ENCODE results near the gene MLPH. TPM values are rescaled to one million over a fixed set of nuclear protein-coding genes. Genes with fewer than 3 reads are reported as not detected.

MLPH gene
- total RNA-seq, 2 donors from 2014 or later = not detected

DNA sequence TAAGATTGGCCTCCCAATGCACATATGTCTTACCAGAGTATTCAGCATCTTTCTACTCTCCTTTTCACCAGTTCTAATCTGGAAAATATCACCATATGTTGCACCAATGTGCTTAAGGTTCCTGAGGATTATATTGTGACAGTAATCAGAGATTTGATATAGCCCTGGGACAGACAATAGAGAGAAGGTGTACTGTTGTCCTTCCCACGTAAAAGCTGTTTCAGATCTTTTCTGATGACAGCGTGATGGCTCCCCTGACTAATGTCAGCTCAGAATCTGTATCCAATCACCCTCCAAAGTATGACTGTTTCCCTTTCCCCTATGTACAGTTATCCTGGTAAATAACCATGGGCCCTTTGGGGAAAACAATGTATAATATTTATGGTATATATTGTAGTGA is 9.0 kb upstream of the MLPH start:
- H3K36me3 Mint-ChIP-seq = no peaks in the 10 kb centered on the region
- H3K27ac Mint-ChIP-seq = no peak overlapping the region
- ATAC-seq (no peak), DNase-seq (ENCODE audit: low spot score) (no peak)
- H3K9me3 Mint-ChIP-seq = no peaks in the 10 kb centered on the region
- H3K27me3 Mint-ChIP-seq = peaks cover 47 to 53% of the 10 kb centered on the region in 2 donors
- H3K4me3 Mint-ChIP-seq = no peak overlapping the region
- peaks cover 4% of the 10 kb centered on the region in 2 donors for H3K4me1 Mint-ChIP-seq (ENCODE audit: low read depth in 2 of 2)

DNA sequence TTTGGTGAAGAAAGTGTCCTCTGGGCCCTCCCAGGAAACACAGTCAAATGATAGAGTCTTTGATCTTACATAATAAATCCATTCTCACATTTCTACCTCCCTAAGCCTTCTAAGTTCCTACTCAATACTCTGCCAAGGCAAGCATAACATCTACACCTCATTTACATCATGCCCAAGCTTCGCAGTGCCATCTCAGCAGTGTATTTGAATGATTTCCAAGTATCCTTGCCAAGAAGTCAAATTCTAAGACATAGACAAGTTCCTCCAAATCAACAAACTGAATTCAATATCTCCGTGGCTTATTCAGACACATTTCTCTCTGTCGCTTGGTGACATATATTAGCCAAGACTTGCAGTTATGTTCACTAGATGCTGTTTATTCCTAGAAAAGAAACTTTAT is 8.1 kb upstream of the MLPH start:
- H3K4me1 Mint-ChIP-seq (ENCODE audit: low read depth in 2 of 2) = peaks cover 4% of the 10 kb centered on the region in 2 donors
- no peak for DNase-seq (ENCODE audit: low spot score)
- no peak overlapping the region for H3K4me3 Mint-ChIP-seq
- H3K36me3 Mint-ChIP-seq = no peaks in the 10 kb centered on the region
- no peak overlapping the region for H3K27ac Mint-ChIP-seq
- no peaks in the 10 kb centered on the region for H3K9me3 Mint-ChIP-seq
- H3K27me3 Mint-ChIP-seq = peaks cover 49 to 53% of the 10 kb centered on the region in 2 donors
- no peak for ATAC-seq

DNA sequence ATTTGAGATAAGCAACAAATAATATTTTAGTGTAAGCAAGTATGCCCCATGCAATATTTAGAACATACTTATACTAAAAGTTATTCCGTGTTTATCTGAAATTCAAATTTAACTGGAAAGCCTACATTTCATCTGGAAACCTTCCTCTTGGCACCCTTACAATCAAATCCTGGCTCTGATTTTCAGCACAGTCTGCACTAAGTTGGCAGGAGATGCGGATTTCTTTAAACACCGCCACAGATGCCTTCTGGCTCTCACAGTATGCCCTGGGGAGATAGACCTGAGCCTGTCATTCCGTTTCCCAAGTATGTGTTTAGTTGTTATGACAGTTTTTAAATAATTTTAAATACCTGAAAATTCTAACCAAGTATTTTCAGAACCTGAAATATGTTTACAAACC is 7.3 kb upstream of the MLPH start:
- Mint-ChIP-seq H3K36me3 (no peaks in the 10 kb centered on the region), H3K27ac (no peak overlapping the region), H3K27me3 (peaks cover 54 to 56% of the 10 kb centered on the region in 2 donors), H3K4me3 (no peak overlapping the region), H3K9me3 (no peaks in the 10 kb centered on the region), H3K4me1 (ENCODE audit: low read depth in 2 of 2) (peaks cover 4% of the 10 kb centered on the region in 2 donors)
- no peak for ATAC-seq
- DNase-seq (ENCODE audit: low spot score) = no peak

DNA sequence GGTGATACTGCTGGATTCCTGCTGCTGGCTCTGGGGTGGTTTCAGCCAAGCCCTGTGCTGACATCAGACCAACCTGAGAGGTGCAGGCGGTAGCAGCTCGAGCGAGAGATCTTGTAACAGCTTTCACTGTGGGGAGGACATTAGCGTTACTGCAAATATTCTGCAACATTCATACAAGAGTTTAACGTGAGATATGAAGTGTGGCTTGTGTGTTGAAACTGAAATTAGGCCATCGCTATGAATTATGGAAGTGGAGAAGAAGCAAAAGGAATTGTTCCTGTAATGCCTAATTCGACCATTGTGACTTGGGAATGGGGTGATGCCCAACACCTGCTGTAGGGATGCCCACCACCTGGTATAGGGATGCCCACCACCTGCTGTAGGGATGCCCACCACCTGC is 6.5 kb upstream of the MLPH start:
- DNase-seq (ENCODE audit: low spot score) (no peak), ATAC-seq (no peak)
- peaks cover 4% of the 10 kb centered on the region in 2 donors for H3K4me1 Mint-ChIP-seq (ENCODE audit: low read depth in 2 of 2)
- no peaks in the 10 kb centered on the region for H3K9me3 Mint-ChIP-seq
- H3K36me3 Mint-ChIP-seq = no peaks in the 10 kb centered on the region
- peaks cover 60 to 65% of the 10 kb centered on the region in 2 donors for H3K27me3 Mint-ChIP-seq
- H3K27ac Mint-ChIP-seq = no peak overlapping the region
- no peak overlapping the region for H3K4me3 Mint-ChIP-seq

DNA sequence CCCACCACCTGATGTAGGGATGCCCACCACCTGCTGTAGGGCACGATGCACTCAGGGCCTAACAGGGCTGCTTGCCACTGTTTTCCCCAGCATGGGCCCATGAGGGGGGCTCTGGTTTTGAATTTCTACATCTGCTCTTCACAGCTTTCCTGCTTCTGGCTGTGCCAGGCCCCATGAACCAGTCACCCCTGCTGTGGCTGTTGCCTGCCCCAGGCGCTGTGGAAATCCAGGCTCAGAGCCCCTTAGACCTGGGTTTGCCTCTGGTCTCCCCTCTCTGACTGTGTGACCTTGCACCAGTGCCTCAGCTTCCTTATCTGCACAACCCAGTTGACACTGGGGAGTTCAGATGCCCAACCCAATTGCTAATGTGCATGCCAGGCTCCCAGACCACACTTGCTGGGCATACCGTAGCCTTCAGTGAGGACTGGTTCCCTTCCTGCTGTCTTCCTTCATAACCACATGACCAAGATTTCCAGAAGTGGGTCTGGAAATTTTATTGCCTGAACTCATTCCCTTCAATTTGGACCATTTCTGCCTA is 6.0 kb upstream of the MLPH start:
- H3K27ac Mint-ChIP-seq = no peak overlapping the region

GRCh38 chr2:237482485-237482884 is 4.6 kb upstream of the MLPH start:
- no peak for ATAC-seq
- no peaks in the 10 kb centered on the region for H3K36me3 Mint-ChIP-seq
- no peak overlapping the region for H3K27ac Mint-ChIP-seq
- no peaks in the 10 kb centered on the region for H3K4me1 Mint-ChIP-seq (ENCODE audit: low read depth in 2 of 2)
- no peak overlapping the region for H3K4me3 Mint-ChIP-seq
- no peaks in the 10 kb centered on the region for H3K9me3 Mint-ChIP-seq
- DNase-seq (ENCODE audit: low spot score) = no peak
- H3K27me3 Mint-ChIP-seq = peaks cover 49 to 56% of the 10 kb centered on the region in 2 donors

More for the DNA sequence above, 6.0 kb upstream of the MLPH start:
- H3K4me1 Mint-ChIP-seq (ENCODE audit: low read depth in 2 of 2) = peaks cover 1 to 3% of the 10 kb centered on the region in 2 donors
- H3K4me3 Mint-ChIP-seq = no peak overlapping the region
- ATAC-seq (no peak), DNase-seq (ENCODE audit: low spot score) (no peak)
- H3K9me3 Mint-ChIP-seq = no peaks in the 10 kb centered on the region
- no peaks in the 10 kb centered on the region for H3K36me3 Mint-ChIP-seq
- H3K27me3 Mint-ChIP-seq = peaks cover 59 to 68% of the 10 kb centered on the region in 2 donors

- no peak for ATAC-seq
- H3K4me3 Mint-ChIP-seq = no peak overlapping the region
- H3K27me3 Mint-ChIP-seq = peaks cover 47 to 49% of the 10 kb centered on the region in 2 donors
Measured at GRCh38 chr2:237483018-237483731, 3.9 kb upstream of the MLPH start.

DNA sequence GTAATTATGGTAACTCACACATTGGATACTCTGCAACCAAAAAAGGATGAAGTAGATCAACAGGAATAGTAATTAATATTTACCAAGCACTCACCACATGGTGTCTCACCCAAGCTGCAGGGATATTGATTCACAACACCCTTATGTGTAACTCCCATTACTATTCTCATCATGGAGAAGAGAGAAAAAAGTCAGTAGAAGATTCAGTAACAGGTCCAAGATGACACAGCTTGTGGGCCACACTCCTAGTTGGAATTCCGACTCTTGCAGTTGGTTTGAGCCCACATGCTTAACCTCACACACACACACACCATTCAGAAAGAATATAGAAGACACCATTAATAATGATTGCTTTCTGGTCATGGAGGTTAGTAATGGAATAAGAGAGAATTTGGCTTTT is 1.7 kb upstream of the MLPH start:
- Mint-ChIP-seq H3K27ac (no peak overlapping the region), H3K9me3 (no peaks in the 10 kb centered on the region), H3K36me3 (no peaks in the 10 kb centered on the region), H3K4me3 (no peak overlapping the region), H3K4me1 (ENCODE audit: low read depth in 2 of 2) (no peaks in the 10 kb centered on the region), H3K27me3 (peaks cover 43 to 46% of the 10 kb centered on the region in 2 donors)
- DNase-seq (ENCODE audit: low spot score) (no peak), ATAC-seq (no peak)

More at GRCh38 chr2:237483018-237483731, 3.9 kb upstream of the MLPH start:
- no peaks in the 10 kb centered on the region for H3K9me3 Mint-ChIP-seq
- no peak overlapping the region for H3K27ac Mint-ChIP-seq
- H3K36me3 Mint-ChIP-seq = no peaks in the 10 kb centered on the region
- H3K4me1 Mint-ChIP-seq (ENCODE audit: low read depth in 2 of 2) = no peaks in the 10 kb centered on the region
- no peak for DNase-seq (ENCODE audit: low spot score)

GRCh38 chr2:237485844-237486243 is 1.2 kb upstream of the MLPH start:
- H3K9me3 Mint-ChIP-seq = no peaks in the 10 kb centered on the region
- H3K4me1 Mint-ChIP-seq (ENCODE audit: low read depth in 2 of 2) = no peaks in the 10 kb centered on the region
- no peak overlapping the region for H3K4me3 Mint-ChIP-seq
- ATAC-seq (no peak), DNase-seq (ENCODE audit: low spot score) (no peak)
- peaks cover 42 to 44% of the 10 kb centered on the region in 2 donors for H3K27me3 Mint-ChIP-seq
- no peak overlapping the region for H3K27ac Mint-ChIP-seq
- peaks cover 4% of the 10 kb centered on the region for H3K36me3 Mint-ChIP-seq

- Mint-ChIP-seq H3K4me3 (no peak overlapping the region), H3K9me3 (no peaks in the 10 kb centered on the region), H3K27ac (no peak overlapping the region), H3K36me3 (peaks cover 4% of the 10 kb centered on the region), H3K4me1 (ENCODE audit: low read depth in 2 of 2) (no peaks in the 10 kb centered on the region), H3K27me3 (peaks cover 38 to 41% of the 10 kb centered on the region in 2 donors)
- DNase-seq (ENCODE audit: low spot score) = no peak
- ATAC-seq = no peak
Measured at GRCh38 chr2:237486334-237486818, 675 bp upstream of the MLPH start.

DNA sequence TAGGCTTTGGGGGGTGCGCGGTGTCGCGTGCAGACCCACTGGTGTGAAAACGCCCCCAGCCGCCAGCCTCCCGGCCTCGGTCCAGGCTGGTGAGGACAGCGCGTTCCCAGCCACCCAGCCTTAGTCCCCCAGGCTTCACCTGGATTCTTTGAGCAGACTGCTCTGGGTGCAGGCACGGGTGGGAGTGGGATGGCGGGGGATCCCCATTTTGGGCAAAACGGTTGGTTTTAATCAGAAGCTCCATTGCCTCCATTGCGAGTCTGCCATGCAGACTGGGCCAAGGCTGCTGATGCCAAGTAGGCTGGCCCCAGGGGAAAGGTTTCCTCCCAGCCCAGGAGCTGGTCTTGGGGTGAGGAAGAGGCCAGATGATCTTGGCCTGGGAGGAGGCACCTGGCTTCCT is 445 bp downstream of the MLPH start:
- no peak overlapping the region for H3K27ac Mint-ChIP-seq
- no peak overlapping the region for H3K4me3 Mint-ChIP-seq
- H3K4me1 Mint-ChIP-seq (ENCODE audit: low read depth in 2 of 2) = no peaks in the 10 kb centered on the region
- H3K36me3 Mint-ChIP-seq = peaks cover 4% of the 10 kb centered on the region
- H3K27me3 Mint-ChIP-seq = peaks cover 27 to 30% of the 10 kb centered on the region in 2 donors
- peak; percentile 56 for DNase-seq (ENCODE audit: low spot score)
- no peak for ATAC-seq
- peaks cover 2% of the 10 kb centered on the region for H3K9me3 Mint-ChIP-seq

GRCh38 chr2:237488295-237488694 is 1.2 kb downstream of the MLPH start:
- H3K36me3 Mint-ChIP-seq = peaks cover 4% of the 10 kb centered on the region
- peaks cover 34 to 38% of the 10 kb centered on the region in 2 donors for H3K27me3 Mint-ChIP-seq
- no peak overlapping the region for H3K4me3 Mint-ChIP-seq
- no peak overlapping the region for H3K27ac Mint-ChIP-seq
- no peaks in the 10 kb centered on the region for H3K4me1 Mint-ChIP-seq (ENCODE audit: low read depth in 2 of 2)
- DNase-seq (ENCODE audit: low spot score) (no peak), ATAC-seq (no peak)
- H3K9me3 Mint-ChIP-seq = peaks cover 2% of the 10 kb centered on the region

- Mint-ChIP-seq H3K27ac (no peak overlapping the region), H3K4me3 (no peak overlapping the region), H3K27me3 (peaks cover 35 to 38% of the 10 kb centered on the region in 2 donors), H3K4me1 (ENCODE audit: low read depth in 2 of 2) (no peaks in the 10 kb centered on the region), H3K9me3 (peaks cover 2% of the 10 kb centered on the region), H3K36me3 (peaks cover 4% of the 10 kb centered on the region)
- ATAC-seq = no peak
- DNase-seq (ENCODE audit: low spot score) = no peak
Measured at GRCh38 chr2:237488901-237489860, 2.1 kb downstream of the MLPH start.

Measured in natural killer cell treated with Interleukin-12 subunit alpha and Interleukin-12 subunit beta and Interleukin-15 and Interleukin-18, amount 100 ng/mL, for 72 hours (primary cell).